ENCODE data around the gene KRTAP3-1.
"Not testable (repeated sequence)": the region's sequence is repeated elsewhere in the genome, so short reads cannot be mapped to it uniquely, and the experiment has no call there.

The KRTAP3-1 gene

GRCh38 chr17:41008811-41009210, at the start of gene KRTAP3-1:
TSS of gene KRTAP3-1 (minus strand) at chr17:41009128. CDS start at chr17:41009074, 54 bp downstream.
- DNase-seq (ENCODE audit: low read depth in 2 of 2), result no peak

- no peak for DNase-seq (ENCODE audit: low read depth in 2 of 2)
Measured at GRCh38 chr17:41057547-41057946, 48.6 kb upstream of the KRTAP3-1 start.

GRCh38 chr17:41055130-41055529, 46.2 kb upstream of the KRTAP3-1 start, which contains the start of gene KRTAP2-2:
TSS of gene KRTAP2-2 (minus strand) at chr17:41055230. CDS start at chr17:41055211, 19 bp downstream.
- DNase-seq (ENCODE audit: low read depth in 2 of 2), result not testable (repeated sequence)

GRCh38 chr17:41054556-41054955, 45.6 kb upstream of the KRTAP3-1 start:
- not testable (repeated sequence) for DNase-seq (ENCODE audit: low read depth in 2 of 2)

GRCh38 chr17:41054025-41054424, 45.1 kb upstream of the KRTAP3-1 start:
- DNase-seq (ENCODE audit: low read depth in 2 of 2), result no peak

DNA sequence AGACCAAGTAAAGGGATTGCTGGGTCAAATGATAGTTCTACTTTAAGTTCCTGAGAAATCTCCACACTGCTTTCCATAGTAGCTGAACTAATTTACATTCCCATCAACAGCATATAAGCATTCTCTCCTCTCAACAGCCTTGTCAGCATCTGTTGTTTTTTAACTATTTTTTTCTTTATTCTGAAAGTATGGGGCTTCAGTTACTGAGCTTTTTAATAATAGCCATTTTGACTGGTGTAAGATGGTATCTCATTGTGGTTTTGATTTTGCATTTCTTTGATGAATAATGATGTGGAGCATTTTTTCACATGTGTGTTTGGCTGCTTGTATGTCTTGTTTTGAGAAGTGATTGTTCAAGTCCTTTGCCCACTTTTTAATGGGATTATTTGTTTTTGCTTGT, 43.6 kb upstream of the KRTAP3-1 start:
- no peak for DNase-seq (ENCODE audit: low read depth in 2 of 2)

- DNase-seq (ENCODE audit: low read depth in 2 of 2), result no peak
Measured at GRCh38 chr17:41049110-41049509, 40.2 kb upstream of the KRTAP3-1 start.

GRCh38 chr17:41048441-41048840, 39.5 kb upstream of the KRTAP3-1 start:
- no peak for DNase-seq (ENCODE audit: low read depth in 2 of 2)

GRCh38 chr17:41046735-41047465, 38.0 kb upstream of the KRTAP3-1 start, which contains the start of gene KRTAP2-1:
TSS of gene KRTAP2-1 (minus strand) at chr17:41047316. CDS start at chr17:41047267, 49 bp downstream.
- DNase-seq (ENCODE audit: low read depth in 2 of 2), result not testable (repeated sequence)

DNA sequence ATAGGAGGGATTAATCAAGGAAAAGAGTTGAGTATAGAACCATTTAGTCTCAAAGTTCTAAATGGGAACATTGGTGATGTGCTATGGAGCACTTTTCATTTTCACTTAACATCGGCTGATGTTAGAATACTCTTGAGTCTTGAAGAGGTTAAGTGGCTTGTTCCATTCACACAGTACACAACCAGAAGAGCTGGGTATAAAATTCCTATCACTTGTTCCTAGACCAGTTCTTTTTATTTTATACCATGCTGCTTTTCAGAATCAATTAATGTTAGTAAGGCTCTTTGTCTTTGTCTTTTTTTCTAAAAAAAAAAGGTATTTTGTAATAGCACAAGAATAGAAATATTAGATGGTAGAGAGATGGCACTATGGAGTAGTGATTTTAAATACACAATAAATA, 34.0 kb upstream of the KRTAP3-1 start:
- DNase-seq (ENCODE audit: low read depth in 2 of 2), result no peak

GRCh38 chr17:41040783-41041571, 32.0 kb upstream of the KRTAP3-1 start, which contains the start of gene KRTAP1-1:
TSS of gene KRTAP1-1 (minus strand) at chr17:41041450. CDS start at chr17:41041397, 53 bp downstream.
- not testable (repeated sequence) for DNase-seq (ENCODE audit: low read depth in 2 of 2)

DNA sequence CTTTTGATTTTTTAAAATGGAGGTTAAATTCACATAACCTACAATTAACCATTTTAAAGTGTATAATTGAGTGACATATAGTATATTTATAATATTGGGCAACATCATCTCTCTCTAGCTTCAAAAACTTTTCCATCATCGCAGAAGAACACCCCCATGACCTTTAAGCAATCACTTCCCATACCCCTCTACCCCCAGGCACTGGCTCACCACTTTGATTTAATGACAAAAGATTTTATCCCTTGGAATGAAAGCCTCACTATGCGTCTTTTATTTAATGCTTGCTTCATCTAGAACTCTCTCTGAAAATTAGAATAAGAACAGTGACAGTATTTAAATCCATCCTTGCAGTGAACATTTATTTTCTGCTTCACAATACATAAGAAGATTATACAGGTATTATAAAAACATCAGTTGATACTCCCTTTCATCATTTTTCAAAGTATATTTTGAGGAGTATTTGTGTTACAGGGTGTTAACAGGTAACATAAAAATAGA, 29.0 kb upstream of the KRTAP3-1 start:
- no peak for DNase-seq (ENCODE audit: low read depth in 2 of 2)

- not testable (repeated sequence) for DNase-seq (ENCODE audit: low read depth in 2 of 2)
Measured at GRCh38 chr17:41034346-41034935, 25.5 kb upstream of the KRTAP3-1 start, which contains the start of gene KRTAP1-3. TSS of gene KRTAP1-3 (minus strand) at chr17:41034874. CDS start at chr17:41034821, 53 bp downstream.

DNA sequence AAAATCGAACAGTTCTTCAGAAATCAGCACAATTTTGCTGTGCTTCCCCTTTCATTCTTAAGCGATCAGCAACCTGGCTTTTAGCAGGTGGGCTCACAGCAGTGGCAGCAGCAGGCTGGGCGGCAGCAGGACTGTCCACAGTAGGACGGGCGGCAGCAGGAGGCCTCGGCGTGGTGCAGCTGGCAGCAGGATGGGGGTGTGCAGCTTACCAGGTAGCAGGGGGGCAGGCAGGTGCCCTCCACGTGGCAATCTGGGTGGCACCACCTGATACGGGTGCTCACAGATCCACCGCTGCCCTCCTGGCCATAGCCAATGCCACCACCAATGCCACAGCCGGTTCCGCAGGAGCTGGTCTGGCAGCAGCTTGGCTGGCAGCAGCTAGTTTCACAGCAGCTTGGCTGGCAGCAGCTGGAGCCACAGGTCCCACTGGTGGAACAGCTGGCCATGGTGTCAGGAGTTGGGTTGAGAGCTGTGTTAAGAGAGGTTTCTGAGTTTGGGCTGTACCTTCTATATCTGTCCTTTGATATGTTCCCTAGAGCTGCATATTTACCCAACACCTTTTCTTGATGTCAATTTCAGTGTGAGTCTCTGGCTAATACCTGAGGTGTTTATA, 20.8 kb upstream of the KRTAP3-1 start, which contains the start of gene KRTAP1-4:
Gene KRTAP1-4, minus strand, starts transcription at position 563 of the 613 bp plus-strand sequence. Its CDS starts 117 bp downstream, at position 446.
- DNase-seq (ENCODE audit: low read depth in 2 of 2), result no peak

- no peak for DNase-seq (ENCODE audit: low read depth in 2 of 2)
Measured at GRCh38 chr17:41026715-41027471, 18.0 kb upstream of the KRTAP3-1 start, which contains the start of gene KRTAP1-5. TSS of gene KRTAP1-5 (minus strand) at chr17:41027208. CDS start at chr17:41027155, 53 bp downstream.

DNA sequence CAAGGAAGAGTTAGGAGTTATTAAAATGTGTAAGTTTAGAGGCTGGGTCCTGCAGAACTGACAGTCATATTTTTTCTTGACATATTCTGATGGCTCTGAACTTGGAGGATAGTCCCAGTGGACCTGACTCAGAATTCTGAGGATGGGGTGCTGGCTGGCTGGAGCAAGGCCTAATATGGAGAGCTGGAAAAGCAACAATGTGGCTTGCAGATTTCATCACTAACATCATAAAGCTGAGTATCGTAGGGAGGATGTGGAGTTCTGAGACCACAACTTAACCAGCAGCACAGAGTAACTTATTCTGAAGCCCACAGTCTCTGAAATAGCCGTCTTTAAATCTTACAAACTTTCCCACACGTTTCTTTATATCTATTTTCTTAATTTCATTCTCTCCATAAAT, 15.8 kb upstream of the KRTAP3-1 start:
- no peak for DNase-seq (ENCODE audit: low read depth in 2 of 2)

GRCh38 chr17:41020336-41020735, 11.4 kb upstream of the KRTAP3-1 start:
- DNase-seq (ENCODE audit: low read depth in 2 of 2), result no peak

DNA sequence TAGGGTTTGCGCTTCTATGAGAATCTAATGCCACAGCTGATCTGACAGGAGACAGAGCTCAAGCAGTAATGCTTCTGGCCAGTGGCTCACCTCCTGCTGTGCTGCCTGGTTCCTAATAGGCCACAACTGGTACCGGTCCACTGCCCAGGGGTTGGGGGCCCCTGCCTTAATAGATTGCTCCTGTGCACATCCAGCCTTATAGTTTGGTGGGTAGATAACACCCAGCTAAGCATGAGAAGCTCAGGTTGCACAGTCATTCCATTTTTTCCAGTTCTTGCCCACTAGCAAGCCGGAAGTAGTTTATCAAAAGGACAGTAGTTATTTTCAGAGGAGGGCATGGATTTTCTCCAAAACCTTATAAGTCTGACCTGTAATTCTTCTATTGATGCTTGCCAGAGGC, 10.5 kb upstream of the KRTAP3-1 start:
- no peak for DNase-seq (ENCODE audit: low read depth in 2 of 2)

DNA sequence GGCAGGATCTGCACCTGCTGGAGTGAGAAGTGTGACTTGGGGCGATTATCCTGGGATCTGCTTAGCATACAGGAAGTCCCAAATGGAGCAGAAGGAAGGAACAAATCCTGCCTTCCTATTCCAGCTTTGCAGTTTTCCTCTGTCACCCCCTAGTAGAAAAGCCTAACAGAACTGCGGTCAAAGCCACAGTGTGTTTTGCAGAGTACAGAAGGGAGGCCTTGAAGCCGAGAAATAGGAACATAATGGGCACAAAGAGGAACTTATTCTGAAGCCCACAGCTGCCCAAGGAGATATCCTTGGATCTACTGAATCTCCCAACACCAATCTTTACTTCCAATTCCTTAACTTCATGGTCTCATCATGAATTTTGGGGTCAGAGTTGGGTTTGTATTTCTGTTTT, 9.6 kb upstream of the KRTAP3-1 start:
- DNase-seq (ENCODE audit: low read depth in 2 of 2), result no peak

DNA sequence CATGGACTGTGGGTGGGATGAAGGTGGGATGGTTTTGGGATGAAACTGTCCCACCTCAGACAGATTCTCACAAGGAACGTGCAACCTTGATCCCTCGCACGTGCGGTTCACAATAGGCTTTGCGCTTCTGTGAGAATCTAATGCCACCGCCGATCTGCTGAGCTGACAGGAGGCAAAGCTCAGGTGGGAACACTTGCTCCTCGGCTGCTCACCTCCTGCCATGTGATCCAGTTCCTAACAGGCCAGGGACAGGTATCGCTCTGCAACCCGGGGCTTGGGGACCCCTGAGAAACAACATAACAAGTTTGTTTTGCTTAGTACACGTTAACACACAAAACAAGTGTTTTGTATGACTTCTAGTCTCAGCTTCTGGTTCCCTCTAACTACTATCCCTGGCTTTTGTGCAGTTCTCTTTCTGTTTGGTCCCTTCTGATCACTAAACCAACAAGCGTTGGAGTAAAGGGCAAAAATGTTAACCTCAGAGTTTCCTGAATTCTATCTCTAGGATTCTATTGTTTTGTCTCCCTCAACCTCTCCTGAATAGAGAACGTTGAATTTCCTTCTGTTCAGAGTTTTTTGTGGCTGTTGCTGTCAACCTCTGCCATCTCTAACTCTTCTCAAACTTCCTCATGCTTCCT, 7.8 kb upstream of the KRTAP3-1 start:
- no peak for DNase-seq (ENCODE audit: low read depth in 2 of 2)
